Tibial artery (tissue), 4 donors: ENCODE results near the gene DCAF4.

ENCODE experiments used
- DNase-seq, 2 donors: peaks; one replicate each; pipeline ENCODE4 v3.0.0-alpha.2; 2019
- H3K27ac ChIP-seq, 2 donors: fragments of 200-600 bp; sonication (generic) in 1 of 2; 1 replicate in 1 of 2; 2 replicates in 1 of 2; pipeline ENCODE4 v1.5.1; 2018 to 2019; ENCODE audit warnings: mild to moderate bottlenecking in 1 of 2
- H3K27me3 ChIP-seq, 2 donors: fragments of 200-600 bp; sonication (generic) in 1 of 2; one replicate each; pipeline versions ENCODE4 v1.5.1 to v1.6.0; 2016 to 2019
- H3K36me3 ChIP-seq, 3 donors: fragments of 200-600 bp; sonication (generic) in 2 of 3; one replicate each; pipeline ENCODE4 v1.5.1; 2016 to 2019; ENCODE audit warnings: mild to moderate bottlenecking in 2 of 3
- H3K4me1 ChIP-seq, 4 donors: fragments of 200-600 bp; sonication (generic) in 2 of 4; 1 replicate in 3 of 4; 2 replicates in 1 of 4; pipeline ENCODE4 v1.5.1; 2016 to 2019
- H3K4me3 ChIP-seq, 2 donors: fragments of 200-600 bp; sonication (generic) in 1 of 2; 1 replicate in 1 of 2; 2 replicates in 1 of 2; pipeline ENCODE4 v1.5.1; 2018 to 2019; ENCODE audit warnings: mild to moderate bottlenecking in 2 of 2
- H3K9me3 ChIP-seq, 3 donors: fragments of 200-600 bp; sonication (generic) in 1 of 3; one replicate each; pipeline ENCODE4 v1.5.1; 2016 to 2019
- CTCF ChIP-seq, 2 experiments: fragments of 200-600 bp in 1 of 2; fragments of 450-650 bp in 1 of 2; IDR thresholded peaks; one replicate each; pipeline ENCODE4 v1.5.1; 2017 to 2019; ENCODE audit warnings: antibody characterized with exemption in 2 of 2, mild to moderate bottlenecking in 1 of 2, moderate library complexity in 1 of 2
- intact Hi-C: fragments of 100-400 bp; cut with DNase I; formaldehyde crosslinking; loops from one replicate; pipeline ENCODE4 v1.15.0; 2023; ENCODE audit warnings: low total_unique reads

Gene DCAF4

GRCh38 chr14:72924337-72924736 is 1.9 kb upstream of the DCAF4 start:
- Histone ChIP-seq H3K9me3 (no peaks in the 10 kb centered on the region), H3K36me3 (peaks cover 0 to 5% (median 0%) of the 10 kb centered on the region in 3 donors), H3K4me3 (no peak overlapping the region), H3K4me1 (peaks cover 0 to 11% (median 4%) of the 10 kb centered on the region in 4 donors), H3K27me3 (no peaks in the 10 kb centered on the region), H3K27ac (no peak overlapping the region)
- peak; percentile 30 to 70 for DNase-seq
- no peak for TF ChIP-seq CTCF (IDR thresholded peaks at IDR 0.05)
- intact Hi-C loops, result no loop called here

GRCh38 chr14:72925171-72925759 is 999 bp upstream of the DCAF4 start:
- intact Hi-C loops, result no loop called here
- peak overlapping the region; percentile 66 to 86 for H3K4me3 ChIP-seq
- no peak for TF ChIP-seq CTCF (IDR thresholded peaks at IDR 0.05)

GRCh38 chr14:72925815-72926291 is 411 bp upstream of the DCAF4 start:
- intact Hi-C loops, result no loop called here
- peaks cover 0 to 11% (median 4%) of the 10 kb centered on the region in 4 donors for H3K4me1 ChIP-seq
- TF ChIP-seq CTCF (IDR thresholded peaks at IDR 0.05), result no peak
- peak overlapping the region; percentile 66 to 86 for H3K4me3 ChIP-seq
- DNase-seq, result no peak
- H3K36me3 ChIP-seq, result peaks cover 0 to 12% (median 0%) of the 10 kb centered on the region in 3 donors
- H3K27me3 ChIP-seq, result no peaks in the 10 kb centered on the region
- no peaks in the 10 kb centered on the region for H3K9me3 ChIP-seq
- H3K27ac ChIP-seq, result peak overlapping the region; percentile 78 to 84

More at GRCh38 chr14:72925171-72925759, 999 bp upstream of the DCAF4 start:
- peak in 1 of 2 donors; percentile 68 for DNase-seq
- H3K9me3 ChIP-seq, result no peaks in the 10 kb centered on the region
- no peaks in the 10 kb centered on the region for H3K27me3 ChIP-seq
- peak overlapping the region; percentile 78 to 84 for H3K27ac ChIP-seq
- peaks cover 0 to 12% (median 0%) of the 10 kb centered on the region in 3 donors for H3K36me3 ChIP-seq
- peaks cover 0 to 11% (median 4%) of the 10 kb centered on the region in 4 donors for H3K4me1 ChIP-seq

- Histone ChIP-seq H3K27me3 (no peaks in the 10 kb centered on the region), H3K4me3 (no peak overlapping the region), H3K9me3 (no peaks in the 10 kb centered on the region), H3K4me1 (peaks cover 0 to 11% (median 4%) of the 10 kb centered on the region in 4 donors), H3K36me3 (peaks cover 0 to 12% (median 0%) of the 10 kb centered on the region in 3 donors), H3K27ac (no peak overlapping the region)
- peak in 1 of 2 donors; percentile 66 for DNase-seq
- TF ChIP-seq CTCF (IDR thresholded peaks at IDR 0.05), result no peak
- intact Hi-C loops, result no loop called here
Observed at GRCh38 chr14:72928872-72929271, 2.6 kb downstream of the DCAF4 start.

GRCh38 chr14:72929316-72930080 is 3.2 kb downstream of the DCAF4 start:
- Histone ChIP-seq H3K36me3 (peaks cover 0 to 12% (median 0%) of the 10 kb centered on the region in 3 donors), H3K4me1 (peaks cover 0 to 11% (median 4%) of the 10 kb centered on the region in 4 donors), H3K27ac (no peak overlapping the region), H3K9me3 (no peaks in the 10 kb centered on the region), H3K27me3 (no peaks in the 10 kb centered on the region), H3K4me3 (no peak overlapping the region)
- no peak for DNase-seq
- intact Hi-C loops, result no loop called here
- no peak for TF ChIP-seq CTCF (IDR thresholded peaks at IDR 0.05)
